Endodermal cell (in vitro differentiated cells): ENCODE data around the gene ITGAX. TPM values are rescaled to one million over a fixed set of nuclear protein-coding genes. Genes with fewer than 3 reads are reported as not detected.
"Not testable (repeated sequence)": the region's sequence is repeated elsewhere in the genome, so short reads cannot be mapped to it uniquely, and the experiment has no call there.

Source experiments
- DNase-seq: peaks from one replicate; pipeline ENCODE4 v3.0.0-alpha.2; 2017
- H3K27ac ChIP-seq: 2 replicates; pipeline ENCODE4 v1.5.1; 2013; ENCODE audit warnings: mild to moderate bottlenecking, low read depth, low read length, moderate library complexity
- H3K27me3 ChIP-seq: 2 replicates; pipeline ENCODE4 v1.6.1; 2013; ENCODE audit warnings: mild to moderate bottlenecking, low read length, moderate library complexity; ENCODE audit not compliant: insufficient read depth, control insufficient read depth, poor library complexity, severe bottlenecking
- H3K36me3 ChIP-seq: 2 replicates; pipeline ENCODE4 v1.7.0; 2013; ENCODE audit warnings: mild to moderate bottlenecking, low read length, moderate library complexity; ENCODE audit not compliant: control insufficient read depth, insufficient read depth
- H3K4me1 ChIP-seq: one replicate; pipeline ENCODE4 v1.7.0; 2013; ENCODE audit warnings: low read length; ENCODE audit not compliant: control insufficient read depth, insufficient read depth
- H3K4me3 ChIP-seq: 2 replicates; pipeline ENCODE4 v1.5.1; 2013; ENCODE audit warnings: mild to moderate bottlenecking, low read length, moderate library complexity
- H3K9ac ChIP-seq: 2 replicates; pipeline ENCODE4 v1.6.1; 2013; ENCODE audit warnings: mild to moderate bottlenecking, low read length, moderate library complexity; ENCODE audit not compliant: poor library complexity, severe bottlenecking; ENCODE audit errors: extremely low read depth
- H3K9me3 ChIP-seq: 2 replicates; pipeline ENCODE4 v1.6.1; 2013; ENCODE audit warnings: mild to moderate bottlenecking, low read length, moderate library complexity; ENCODE audit not compliant: control insufficient read depth
- H3K27ac Mint-ChIP-seq: 2 replicates; pipeline ENCODE4 v1.8.0; 2020; ENCODE audit warnings: mixed read lengths
- H3K27me3 Mint-ChIP-seq: 2 replicates; pipeline ENCODE4 v1.8.0; 2021; ENCODE audit warnings: mild to moderate bottlenecking, mixed read lengths; ENCODE audit not compliant: insufficient read depth
- H3K36me3 Mint-ChIP-seq: 2 replicates; pipeline ENCODE4 v1.8.0; 2020; ENCODE audit warnings: low read depth, mixed read lengths
- H3K4me1 Mint-ChIP-seq: 2 replicates; pipeline ENCODE4 v1.8.0; 2020; ENCODE audit warnings: mixed read lengths
- H3K4me3 Mint-ChIP-seq: 2 replicates; pipeline ENCODE4 v1.8.0; 2020; ENCODE audit warnings: mild to moderate bottlenecking, moderate library complexity, mixed read lengths
- H3K9me3 Mint-ChIP-seq: 2 replicates; pipeline ENCODE4 v1.8.0; 2020; ENCODE audit warnings: mild to moderate bottlenecking, mixed read lengths
- WGBS, 2 experiments: methylation state at CpG; one replicate each; pipeline versions ENCODE4 v1.1.5 to v1.1.7; 2013; ENCODE audit warnings: missing lambda C conversion rate in 2 of 2, mixed read lengths in 1 of 2; ENCODE audit not compliant: insufficient coverage in 1 of 2, insufficient read length in 1 of 2; 5-methylcytosine and 5-hydroxymethylcytosine counted together
- total RNA-seq, 2 donors: library from RNA; stranded (reverse); fragmentation: NEBNext Ultra II Directional in 1 of 2; extraction: Animal tissue kit (Norgen Biotek cat#: 25700) in 1 of 2; gene quantifications; 2 replicates in 1 of 2; 3 replicates in 1 of 2; pipeline ENCODE4 v1.2.1, GENCODE V29; 2021
- TF ChIP-seq, protein P1 (sequence below): fragments of 200-600 bp; sonication (generic); conservative IDR thresholded peaks from 2 replicates; pipeline ENCODE4 v1.5.0; 2021; ENCODE audit warnings: antibody characterized with exemption, mild to moderate bottlenecking

ITGAX gene
- total RNA-seq, 2 donors from 2014 or later = 0.22 TPM; not detected in 1

DNA sequence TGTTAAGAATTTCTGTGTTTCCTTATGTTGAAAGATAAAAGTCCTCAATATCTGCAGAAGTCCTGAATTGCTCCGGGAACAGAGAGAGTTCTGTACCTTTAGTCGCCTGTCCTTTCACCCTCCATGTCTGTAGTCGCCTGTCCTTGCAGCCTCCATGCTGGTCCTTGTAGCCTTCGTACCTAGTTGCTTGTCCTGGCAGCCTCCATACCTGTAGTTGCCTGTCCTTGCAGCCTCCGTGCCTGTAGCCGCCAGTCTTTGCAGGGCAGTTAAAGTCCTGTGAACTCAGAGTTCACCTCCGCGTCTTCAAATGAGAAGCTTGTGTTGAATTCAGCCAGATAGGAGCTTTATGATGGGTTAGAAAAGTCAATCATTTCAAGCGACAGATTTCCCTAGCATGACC is 19.5 kb upstream of the ITGAX start:
- no peak overlapping the region for H3K4me3 ChIP-seq
- Mint-ChIP-seq H3K4me3 (no peak overlapping the region), H3K9me3 (peaks cover 18% of the 10 kb centered on the region), H3K27ac (no peak overlapping the region), H3K4me1 (no peaks in the 10 kb centered on the region), H3K36me3 (no peaks in the 10 kb centered on the region), H3K27me3 (peaks cover 53% of the 10 kb centered on the region)
- WGBS, 2 experiments = 91 to 92% methylated on average over 8 to 9 of the region's 9 CpGs
- no peak overlapping the region for H3K9ac ChIP-seq
- no peaks in the 10 kb centered on the region for H3K9me3 ChIP-seq
- DNase-seq = no peak
- H3K36me3 ChIP-seq = no peaks in the 10 kb centered on the region
- H3K4me1 ChIP-seq = no peaks in the 10 kb centered on the region
- H3K27me3 ChIP-seq = peaks cover 20% of the 10 kb centered on the region
- H3K27ac ChIP-seq = no peak overlapping the region
- TF ChIP-seq, protein P1, sequence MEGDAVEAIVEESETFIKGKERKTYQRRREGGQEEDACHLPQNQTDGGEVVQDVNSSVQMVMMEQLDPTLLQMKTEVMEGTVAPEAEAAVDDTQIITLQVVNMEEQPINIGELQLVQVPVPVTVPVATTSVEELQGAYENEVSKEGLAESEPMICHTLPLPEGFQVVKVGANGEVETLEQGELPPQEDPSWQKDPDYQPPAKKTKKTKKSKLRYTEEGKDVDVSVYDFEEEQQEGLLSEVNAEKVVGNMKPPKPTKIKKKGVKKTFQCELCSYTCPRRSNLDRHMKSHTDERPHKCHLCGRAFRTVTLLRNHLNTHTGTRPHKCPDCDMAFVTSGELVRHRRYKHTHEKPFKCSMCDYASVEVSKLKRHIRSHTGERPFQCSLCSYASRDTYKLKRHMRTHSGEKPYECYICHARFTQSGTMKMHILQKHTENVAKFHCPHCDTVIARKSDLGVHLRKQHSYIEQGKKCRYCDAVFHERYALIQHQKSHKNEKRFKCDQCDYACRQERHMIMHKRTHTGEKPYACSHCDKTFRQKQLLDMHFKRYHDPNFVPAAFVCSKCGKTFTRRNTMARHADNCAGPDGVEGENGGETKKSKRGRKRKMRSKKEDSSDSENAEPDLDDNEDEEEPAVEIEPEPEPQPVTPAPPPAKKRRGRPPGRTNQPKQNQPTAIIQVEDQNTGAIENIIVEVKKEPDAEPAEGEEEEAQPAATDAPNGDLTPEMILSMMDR = no peak

DNA sequence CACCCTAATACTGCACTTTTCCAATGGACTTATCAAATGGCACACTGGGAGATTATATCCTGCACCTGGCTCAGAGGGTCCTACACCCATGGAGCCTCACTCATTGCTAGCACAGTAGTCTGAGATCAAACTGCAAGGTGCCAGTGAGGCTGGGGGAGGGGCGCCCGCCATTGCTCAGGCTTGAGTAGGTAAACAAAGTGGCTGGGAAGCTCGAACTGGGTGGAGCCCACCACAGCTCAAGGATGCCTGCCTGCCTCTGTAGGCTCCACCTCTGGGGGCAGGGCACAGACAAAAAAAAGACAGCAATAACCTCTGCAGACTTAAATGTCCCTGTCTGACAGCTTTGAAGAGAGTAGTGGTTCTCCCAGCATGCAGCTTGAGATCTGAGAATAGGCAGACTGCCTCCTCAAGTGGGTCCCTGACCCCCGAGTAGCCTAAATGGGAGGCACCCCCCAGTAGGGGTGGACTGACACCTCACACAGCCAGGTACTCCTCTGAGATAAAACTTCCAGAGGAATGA is 16.8 kb upstream of the ITGAX start:
- not testable (repeated sequence) for H3K4me1 ChIP-seq

DNA sequence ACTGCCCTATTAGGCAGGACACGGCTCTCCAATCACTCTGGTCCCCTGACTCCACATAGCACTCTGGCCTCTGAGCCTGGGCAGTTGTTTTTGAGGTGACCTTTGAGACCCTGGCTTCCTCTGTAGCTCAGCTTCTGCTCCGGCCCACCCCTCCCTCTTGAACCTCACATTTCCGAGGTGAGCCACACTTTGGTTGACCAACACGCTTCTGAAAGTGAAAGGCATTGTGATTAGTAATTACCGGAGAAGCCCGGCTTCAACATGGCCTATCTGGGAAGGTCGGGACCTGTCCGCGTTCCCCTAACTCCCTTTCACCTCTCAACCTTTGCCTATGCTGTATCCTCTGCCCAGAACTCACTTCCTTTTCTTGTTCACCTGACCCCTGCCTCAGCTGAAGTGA is 10.3 kb upstream of the ITGAX start:
- no peak for DNase-seq
- peaks cover 13% of the 10 kb centered on the region for H3K27me3 Mint-ChIP-seq
- no peak overlapping the region for H3K27ac Mint-ChIP-seq
- Histone ChIP-seq H3K27ac (no peak overlapping the region), H3K9ac (no peak overlapping the region), H3K4me3 (no peak overlapping the region), H3K27me3 (no peaks in the 10 kb centered on the region), H3K9me3 (no peaks in the 10 kb centered on the region), H3K4me1 (no peaks in the 10 kb centered on the region), H3K36me3 (no peaks in the 10 kb centered on the region)
- WGBS, 2 experiments = 90 to 94% methylated on average over 6 to 9 of the region's 9 CpGs
- H3K4me3 Mint-ChIP-seq = no peak overlapping the region
- H3K36me3 Mint-ChIP-seq = no peaks in the 10 kb centered on the region
- peaks cover 2% of the 10 kb centered on the region for H3K9me3 Mint-ChIP-seq
- TF ChIP-seq, protein P1 = no peak
- no peaks in the 10 kb centered on the region for H3K4me1 Mint-ChIP-seq

More for the DNA sequence above, 16.8 kb upstream of the ITGAX start:
- not testable (repeated sequence) for H3K36me3 Mint-ChIP-seq, H3K4me3 ChIP-seq, H3K4me1 Mint-ChIP-seq, H3K4me3 Mint-ChIP-seq, H3K27ac Mint-ChIP-seq, H3K9me3 ChIP-seq, H3K27me3 ChIP-seq, H3K36me3 ChIP-seq, DNase-seq, H3K9ac ChIP-seq, H3K27ac ChIP-seq
- peaks cover 18% of the 10 kb centered on the region for H3K9me3 Mint-ChIP-seq
- WGBS, 2 experiments = 50 to 89% methylated on average over 2 to 4 of the region's 4 CpGs
- peaks cover 32% of the 10 kb centered on the region for H3K27me3 Mint-ChIP-seq

DNA sequence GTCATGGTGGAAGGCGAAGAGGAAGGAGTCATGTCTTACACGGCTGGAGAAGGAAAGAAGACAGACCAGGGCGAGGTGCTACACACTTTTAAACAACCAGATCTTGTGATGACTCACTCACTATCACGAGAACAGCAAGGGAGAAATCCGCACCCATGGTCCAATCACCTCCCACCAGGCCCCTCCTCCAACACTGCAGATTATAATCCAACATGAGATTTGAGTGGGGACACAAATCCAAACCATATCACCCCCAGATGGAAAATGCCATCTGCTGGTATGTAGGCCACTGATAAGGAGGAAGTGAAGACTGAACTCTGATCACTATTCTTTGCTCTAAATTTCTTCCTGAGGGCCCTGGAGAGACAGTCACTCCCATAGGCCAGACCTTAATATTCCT is 7.5 kb upstream of the ITGAX start:
- 89 to 90% methylated on average over 5 of the region's 5 CpGs for WGBS, 2 experiments
- Mint-ChIP-seq H3K4me3 (no peak overlapping the region), H3K27ac (no peak overlapping the region), H3K27me3 (peaks cover 15% of the 10 kb centered on the region), H3K36me3 (no peaks in the 10 kb centered on the region), H3K4me1 (no peaks in the 10 kb centered on the region), H3K9me3 (peaks cover 2% of the 10 kb centered on the region)
- H3K27me3 ChIP-seq = peaks cover 4% of the 10 kb centered on the region
- no peaks in the 10 kb centered on the region for H3K9me3 ChIP-seq
- H3K4me3 ChIP-seq = no peak overlapping the region
- H3K27ac ChIP-seq = no peak overlapping the region
- H3K4me1 ChIP-seq = no peaks in the 10 kb centered on the region
- TF ChIP-seq, protein P1 = no peak
- no peaks in the 10 kb centered on the region for H3K36me3 ChIP-seq
- H3K9ac ChIP-seq = no peak overlapping the region
- DNase-seq = no peak
